Activated T-cell treated with anti-CD3 and anti-CD28 coated beads for 1 hour (primary cell): ENCODE measurements around the gene SETD1B.
A peak's percentile ranks its signal among the peaks of the same experiment; 100 is the strongest.
"Not testable (repeated sequence)": the region's sequence is repeated elsewhere in the genome, so short reads cannot be mapped to it uniquely, and the experiment has no call there.

Experiments used
- DNase-seq: peaks from one replicate; pipeline ENCODE4 v3.0.0-alpha.2; 2020; ENCODE audit warnings: low read depth

SETD1B gene

DNA sequence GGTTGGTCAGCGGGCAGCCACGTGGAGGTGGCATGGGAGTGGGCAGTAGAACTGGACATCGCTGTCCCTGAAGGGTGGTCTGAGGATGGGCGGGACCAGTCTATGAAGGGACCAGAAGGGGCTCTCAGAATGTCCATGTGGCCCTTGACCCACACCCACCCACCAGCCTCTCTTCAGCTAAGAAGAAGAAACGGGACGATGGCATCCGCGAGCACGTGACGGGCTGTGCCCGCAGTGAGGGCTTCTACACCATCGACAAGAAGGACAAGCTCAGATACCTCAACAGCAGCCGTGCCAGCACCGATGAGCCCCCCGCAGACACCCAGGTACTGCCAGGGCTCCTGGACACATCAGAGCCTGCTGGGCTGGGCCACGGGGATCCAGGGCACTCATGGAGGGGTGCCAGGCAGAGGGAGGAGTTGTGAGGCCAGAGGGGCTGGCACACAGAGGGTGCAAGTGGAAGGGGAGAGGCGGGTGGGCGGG, 21.3 kb downstream of the SETD1B start:
- no peak for DNase-seq

DNA sequence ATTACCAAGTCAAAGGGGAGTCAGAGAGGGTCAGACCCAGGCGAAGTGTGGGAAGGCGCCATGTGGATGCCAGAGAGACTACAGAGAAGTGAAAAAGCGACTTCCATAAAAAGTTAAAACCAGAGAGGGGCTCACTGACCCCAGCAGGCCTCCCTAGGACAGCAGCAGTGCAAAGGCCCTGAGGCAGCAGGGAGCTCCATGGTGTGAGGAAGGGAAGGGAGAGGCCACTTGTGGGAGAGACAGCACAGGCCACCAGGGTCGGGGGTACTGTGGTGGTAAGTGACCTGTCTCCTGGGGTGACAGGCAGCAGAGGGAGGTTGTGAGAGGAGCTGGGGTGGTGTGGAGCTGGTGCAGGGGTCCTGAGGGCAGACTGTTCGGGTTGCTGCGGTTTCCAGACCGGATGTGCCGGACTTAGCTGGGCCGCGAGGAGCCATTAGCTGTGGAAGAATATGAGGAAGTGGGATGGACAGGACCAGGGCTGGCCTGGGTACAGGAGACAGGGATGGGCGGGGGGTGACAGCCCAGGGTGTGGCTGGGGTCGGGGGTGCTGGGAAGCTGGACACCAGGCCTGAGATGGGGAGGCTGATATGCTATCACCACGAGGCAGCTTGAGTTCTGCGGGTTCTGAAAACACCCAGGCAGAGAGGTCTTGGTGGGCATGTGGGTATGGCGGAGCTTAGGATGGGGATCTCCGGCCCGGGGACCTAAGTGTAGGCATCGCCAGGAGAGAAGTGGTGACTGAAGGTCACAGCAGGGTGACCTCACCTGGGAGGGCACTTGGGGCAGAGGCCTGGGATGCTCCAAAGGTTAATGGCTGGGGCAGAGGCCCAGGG, 22.7 kb downstream of the SETD1B start:
- DNase-seq: no peak

DNA sequence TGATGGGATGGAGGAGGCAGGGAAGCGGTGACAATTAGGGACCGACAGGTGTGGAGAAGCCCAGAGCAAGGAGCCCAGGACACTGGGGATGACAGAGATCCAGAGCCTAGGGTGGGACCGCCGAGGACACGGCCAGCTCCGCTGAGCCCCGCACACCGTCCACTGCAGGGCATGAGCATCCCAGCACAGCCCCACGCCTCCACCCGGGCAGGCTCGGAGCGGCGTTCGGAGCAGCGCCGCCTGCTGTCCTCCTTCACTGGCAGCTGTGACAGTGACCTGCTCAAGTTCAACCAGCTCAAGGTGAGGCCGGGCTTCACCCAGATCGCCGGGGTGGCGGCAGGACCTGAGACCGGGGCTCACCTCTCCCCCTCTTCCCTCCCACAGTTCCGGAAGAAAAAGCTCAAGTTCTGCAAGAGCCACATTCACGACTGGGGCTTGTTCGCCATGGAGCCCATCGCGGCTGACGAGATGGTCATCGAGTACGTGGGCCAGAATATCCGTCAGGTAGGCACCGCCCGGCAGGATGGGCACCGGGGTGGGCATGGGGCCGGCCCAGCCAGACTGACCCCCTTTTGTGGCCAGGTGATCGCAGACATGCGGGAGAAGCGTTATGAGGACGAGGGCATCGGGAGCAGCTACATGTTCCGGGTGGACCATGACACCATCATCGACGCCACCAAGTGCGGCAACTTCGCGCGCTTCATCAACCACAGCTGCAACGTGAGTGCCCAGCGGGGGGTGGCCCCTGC, 23.7 kb downstream of the SETD1B start:
- DNase-seq: no peak

DNA sequence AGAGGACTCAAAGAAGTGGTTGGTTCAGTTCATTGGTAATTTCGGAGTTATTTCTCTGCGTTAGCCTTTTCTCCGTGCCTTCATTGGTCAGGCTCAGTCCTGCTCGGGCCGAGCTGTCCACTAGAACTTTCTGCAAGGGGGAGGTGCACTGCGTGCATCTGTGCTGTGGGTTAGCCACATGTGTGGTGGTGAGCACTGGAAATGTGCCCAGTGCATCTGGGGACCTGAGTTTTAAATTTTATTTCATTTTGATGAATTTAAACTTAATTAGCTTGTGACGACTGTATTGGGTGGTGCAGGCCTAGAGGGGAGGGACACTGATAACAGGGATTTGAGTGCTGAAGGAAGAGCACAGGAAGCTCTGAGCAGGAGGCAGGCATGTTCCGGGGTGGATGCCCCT, 24.5 kb downstream of the SETD1B start:
- DNase-seq: no peak

DNA sequence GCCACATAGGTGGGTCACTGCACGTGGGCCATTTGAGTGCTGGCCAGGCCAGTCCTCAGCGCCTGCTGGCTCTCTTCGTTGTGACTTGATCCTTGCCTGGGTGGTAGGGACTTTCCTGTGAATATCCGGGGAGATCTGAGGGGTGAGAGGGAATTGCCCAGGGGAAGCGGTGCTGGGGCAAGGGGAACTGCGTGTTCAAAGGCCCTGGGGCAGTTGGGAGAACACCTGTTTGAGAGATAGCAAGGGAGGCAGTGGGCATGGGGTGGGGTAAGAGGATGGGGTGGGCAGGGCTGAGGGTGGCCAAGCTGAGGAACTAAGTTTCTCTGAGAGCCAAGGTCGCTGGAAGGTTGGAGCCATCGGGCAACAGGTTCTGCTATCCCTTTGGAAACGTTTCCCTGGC, 25.0 kb downstream of the SETD1B start:
- DNase-seq: no peak

DNA sequence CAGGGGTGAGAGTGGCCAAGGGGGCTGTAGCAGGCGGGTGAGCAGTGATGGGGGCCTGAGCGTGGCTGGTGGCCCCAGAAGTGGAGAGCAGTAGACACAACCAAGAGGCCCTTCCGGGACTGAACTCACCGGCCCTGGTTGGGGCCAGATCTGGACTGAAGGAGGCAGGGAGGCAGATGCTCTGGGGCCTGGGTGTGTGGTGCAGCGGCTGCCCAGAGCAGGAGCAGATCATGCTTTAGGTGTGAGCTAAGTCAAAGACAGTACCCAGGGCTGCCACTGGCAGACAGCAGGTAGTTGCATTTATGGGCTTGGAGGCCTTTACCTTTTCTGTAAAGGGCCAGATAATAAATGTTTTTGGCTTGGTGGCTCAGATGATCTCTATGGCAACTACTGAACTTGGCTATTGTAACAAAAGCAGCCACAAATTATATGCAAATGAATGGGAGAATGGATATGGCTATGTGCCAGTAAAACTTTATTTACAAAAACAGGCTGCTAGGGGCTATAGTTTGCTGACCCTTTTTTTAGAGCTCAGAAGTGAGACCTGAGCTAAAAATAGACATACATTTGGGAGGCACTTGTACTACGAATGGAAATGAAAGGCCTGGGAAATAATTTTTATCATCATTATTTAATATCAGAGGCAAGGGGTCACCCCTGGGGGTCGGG, 25.6 kb downstream of the SETD1B start:
- no peak for DNase-seq

DNA sequence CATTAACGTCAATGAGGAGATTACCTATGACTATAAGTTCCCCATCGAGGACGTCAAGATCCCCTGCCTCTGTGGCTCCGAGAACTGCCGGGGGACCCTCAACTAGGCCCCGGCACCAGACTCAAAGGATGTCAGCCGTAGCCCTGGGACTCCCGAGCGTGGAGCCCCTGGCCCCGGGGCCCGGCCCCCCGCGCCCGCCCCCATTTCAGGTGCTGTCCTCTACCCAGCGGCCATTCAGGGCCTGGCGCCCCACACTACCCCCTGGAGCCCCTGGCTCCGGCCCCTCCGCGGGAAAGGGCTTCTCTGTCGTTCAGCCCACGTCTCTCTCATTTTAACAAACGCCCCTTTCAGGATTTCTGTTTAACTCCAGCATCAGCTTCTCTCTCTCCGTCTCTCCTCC, 26.3 kb downstream of the SETD1B start:
- no peak for DNase-seq

DNA sequence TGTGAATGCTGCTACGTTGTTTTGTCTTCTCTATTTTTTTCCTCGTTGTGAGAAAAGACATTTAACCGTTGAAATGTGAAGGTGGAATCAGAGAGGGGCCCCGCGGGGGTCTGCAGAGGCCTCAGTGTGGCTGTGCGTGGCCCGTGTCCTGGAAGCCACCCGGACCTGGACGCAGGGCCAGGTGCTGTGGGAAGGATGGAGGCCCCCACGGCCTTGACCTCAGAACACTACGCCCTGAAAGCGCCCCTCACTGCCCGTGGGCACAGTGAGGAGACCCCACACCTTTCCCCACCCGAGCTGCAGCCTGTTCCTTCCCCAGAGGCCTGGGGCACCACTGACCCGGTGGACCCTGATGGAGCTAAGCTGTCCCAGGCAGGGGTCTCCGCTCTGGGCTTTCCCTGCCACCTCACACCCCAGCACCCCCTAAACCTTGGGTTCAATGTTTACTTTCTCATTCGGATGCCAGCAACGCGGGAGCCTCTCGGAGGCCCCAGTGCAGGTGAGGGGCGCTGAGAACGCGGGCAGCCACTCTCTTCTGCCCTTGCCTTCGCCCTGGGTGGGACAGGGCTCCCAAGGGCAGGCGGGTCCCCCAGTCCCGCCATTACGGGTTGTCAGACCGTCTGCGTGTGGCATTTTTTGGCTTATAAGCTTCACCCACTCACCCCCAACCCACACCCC, 26.9 kb downstream of the SETD1B start:
- DNase-seq: no peak

DNA sequence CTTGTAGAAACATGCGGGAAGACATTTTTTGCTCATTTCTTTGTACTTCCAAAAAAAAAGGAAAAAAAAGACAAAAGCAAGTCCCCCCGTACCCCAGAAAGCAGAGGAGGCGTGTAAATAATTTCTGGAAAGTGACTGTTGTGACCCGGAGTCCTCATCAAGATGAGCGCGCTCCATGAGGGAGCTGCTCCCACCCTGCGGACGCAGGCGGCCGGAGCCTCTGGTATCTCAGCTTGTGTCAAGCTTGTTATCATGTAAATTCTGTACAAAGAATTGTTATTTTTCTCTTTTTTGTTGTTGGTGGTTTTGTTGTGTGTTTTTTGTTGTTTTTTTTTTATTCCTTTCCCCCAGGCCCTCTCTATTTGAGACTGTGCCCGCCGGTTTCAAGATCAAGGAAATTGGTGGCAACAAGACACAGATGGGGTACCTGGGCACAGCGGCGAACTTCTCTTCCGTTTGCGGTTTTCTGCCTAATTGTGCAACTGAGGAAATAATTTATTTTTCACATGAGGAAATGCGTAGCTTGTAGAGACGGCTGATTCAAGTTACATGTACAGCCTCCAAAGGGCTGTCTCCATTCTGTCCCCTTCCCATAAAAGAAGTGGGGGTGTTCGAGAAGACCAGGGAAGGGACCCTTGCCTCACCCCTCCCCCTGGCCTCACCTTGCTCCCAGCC, 27.9 kb downstream of the SETD1B start:
- no peak for DNase-seq

DNA sequence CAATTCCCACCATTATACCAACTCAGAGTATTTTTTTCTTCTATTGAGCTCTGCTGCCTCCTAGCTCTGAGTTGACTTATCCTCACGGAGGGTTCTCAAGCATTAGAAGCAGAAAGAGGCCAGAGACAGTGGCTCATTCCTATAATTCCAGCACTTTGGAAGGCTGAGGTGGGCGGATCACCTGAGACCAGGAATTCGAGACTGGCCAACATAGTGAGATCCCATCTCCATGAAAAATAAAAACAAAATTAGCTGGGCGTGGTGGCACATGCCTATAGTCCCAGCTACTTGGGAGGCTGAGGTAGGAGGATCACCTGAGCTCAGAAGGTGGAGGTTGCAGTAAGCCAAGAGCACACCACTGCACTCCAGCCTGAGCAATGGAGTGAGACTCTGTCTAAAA, 33.9 kb downstream of the SETD1B start:
- no peak for DNase-seq

DNA sequence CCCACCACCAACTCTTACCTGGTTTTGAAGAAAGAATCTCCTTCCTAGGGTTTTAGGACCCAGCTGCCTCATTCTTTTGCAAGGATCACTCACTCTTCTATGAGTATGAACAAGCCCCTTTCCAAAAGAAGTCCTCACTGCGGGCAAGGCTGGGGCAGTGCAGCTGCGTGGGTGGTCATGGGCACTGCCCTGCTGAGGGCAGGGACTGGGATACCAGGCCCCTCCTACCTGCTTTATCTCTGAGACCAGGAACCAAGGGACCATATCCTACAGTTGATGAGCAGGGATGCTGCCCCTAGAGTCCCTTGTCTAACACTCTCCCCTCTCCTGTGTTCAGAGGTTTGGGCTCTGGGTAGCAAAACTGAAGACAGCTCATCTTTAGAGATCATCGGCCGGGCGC, 34.3 kb downstream of the SETD1B start:
- DNase-seq: no peak

DNA sequence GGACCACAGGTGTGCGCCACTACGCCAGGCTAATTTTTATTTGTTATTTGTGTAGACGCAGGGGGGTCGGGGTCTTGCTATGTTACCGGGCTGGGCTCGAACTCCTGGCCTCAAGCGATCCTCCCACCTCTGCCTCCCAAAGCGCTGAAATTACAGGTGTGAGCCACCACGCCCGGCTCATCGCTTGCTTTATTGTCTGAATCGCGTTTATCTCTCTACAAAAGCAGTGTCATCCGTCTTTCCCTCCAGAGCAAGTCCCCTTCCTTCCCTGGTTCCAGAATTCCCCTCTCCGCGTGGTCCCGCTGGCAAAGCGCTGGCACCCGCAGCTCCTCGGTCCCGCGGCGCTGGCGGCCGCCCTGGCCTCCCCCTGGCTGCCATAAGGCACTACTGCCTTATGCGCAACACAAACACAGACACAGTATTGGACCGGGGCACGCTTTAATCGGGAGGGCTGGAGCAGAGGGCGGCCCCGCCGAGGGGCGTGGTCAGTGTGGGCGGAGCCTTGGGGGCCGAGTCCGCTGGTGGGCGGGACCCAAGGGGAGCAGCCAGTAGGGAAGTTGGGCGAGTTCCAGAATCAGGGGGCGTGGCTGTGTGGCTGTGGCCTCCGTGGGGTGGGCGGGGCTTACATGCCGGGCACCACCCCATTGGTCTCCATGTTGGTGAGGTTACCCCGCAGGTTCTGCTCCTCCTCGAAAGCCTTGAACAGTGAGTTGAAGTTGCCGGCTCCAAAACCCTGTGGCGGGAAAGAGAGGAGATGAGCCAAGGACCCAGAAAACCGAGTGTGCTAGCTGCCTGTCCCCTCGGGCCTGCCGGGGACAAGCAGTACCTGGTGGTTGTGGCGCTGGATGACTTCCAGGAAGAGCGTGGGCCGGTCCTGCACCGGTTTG, 35.5 kb downstream of the SETD1B start:
- DNase-seq: peak; percentile 100

DNA sequence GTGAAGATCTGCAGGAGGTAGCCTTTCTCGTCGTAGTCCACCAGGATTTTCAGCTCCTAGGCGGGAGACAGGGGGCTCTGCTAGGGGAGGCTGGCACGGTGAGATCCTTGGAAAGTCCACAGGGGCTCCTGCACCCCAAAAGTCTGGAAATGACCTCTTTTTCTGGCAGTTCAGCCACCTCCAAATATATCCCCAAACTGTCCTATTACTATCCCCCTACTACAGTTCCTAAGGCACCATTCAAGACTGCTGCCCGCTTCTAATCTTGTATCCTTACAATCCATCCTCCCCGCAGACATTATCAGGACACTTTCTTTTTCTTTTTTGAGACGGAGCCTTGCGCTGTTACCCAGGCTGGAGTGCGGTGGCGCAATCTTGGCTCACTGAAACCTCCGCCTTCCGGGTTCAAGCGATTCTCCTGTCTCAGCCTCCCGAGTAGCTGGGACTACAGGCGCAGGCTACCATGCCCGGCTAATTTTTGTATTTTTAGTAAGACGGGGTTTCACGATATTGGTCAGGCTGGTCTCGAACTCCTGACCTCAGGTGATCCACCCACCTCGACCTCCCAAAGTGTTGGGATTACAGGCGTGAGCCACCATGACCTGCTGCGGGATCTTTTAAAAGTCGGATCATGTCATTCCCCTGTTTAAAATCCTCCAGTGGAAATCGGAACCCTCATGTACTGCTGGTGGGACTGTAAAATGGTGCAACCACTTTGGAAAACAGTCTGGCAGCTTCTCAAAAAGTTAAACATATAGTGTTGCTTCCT, 36.4 kb downstream of the SETD1B start:
- DNase-seq: no peak

DNA sequence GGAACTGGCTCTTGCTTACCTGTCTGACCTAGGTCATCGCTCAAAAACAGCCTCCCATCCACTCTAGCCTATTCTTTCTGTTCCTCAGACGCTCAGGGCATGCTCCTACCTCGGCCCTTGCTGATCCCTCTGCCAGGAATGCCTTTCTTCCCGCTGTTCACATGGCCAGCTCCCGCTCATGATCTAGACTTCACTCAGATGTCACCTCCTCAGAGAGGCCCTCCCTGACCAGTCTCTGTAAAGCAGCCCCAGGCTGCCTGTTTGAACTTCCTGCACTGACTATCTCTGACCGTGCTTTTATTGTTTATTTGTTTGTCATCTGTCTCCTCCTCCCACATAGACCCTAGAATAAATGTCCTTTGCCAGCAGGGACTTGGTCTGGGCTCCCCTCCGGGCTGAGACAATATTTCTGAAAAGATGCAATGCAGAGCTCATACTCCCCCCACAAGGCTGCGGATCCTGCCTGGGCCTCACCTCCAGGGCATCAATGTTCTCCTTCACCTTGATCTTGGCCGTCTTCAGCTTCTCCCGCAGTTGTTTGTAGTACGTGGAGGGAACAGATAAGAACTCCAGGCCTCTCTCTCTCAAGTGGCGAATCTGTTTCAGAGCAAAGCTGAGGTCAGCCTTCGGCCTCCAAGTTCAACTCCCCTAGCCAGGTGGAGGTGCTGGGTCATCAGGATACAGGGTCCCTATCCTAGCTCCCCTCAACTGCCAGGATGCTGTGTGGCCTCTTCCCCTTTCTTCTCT, 39.6 kb downstream of the SETD1B start:
- DNase-seq: no peak

DNA sequence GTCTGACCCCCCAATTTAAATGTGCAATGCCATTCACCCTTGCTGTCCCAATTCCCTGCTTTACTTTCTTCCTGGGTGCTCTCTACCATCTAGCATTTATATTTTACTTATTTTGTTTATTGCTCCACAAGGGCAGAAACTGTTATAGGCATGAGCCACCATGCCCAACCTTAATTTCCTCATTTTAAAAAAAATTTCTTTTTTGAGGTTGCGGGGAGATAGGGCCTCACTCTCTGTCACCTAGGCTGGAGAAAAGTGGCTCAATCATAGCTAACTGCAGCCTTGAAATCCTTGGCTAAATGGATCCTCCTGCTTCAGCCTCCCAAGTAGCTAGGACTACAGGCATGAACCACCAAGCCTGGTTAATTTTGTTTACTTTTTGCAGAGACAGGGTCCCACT, 41.9 kb downstream of the SETD1B start:
- DNase-seq: no peak

DNA sequence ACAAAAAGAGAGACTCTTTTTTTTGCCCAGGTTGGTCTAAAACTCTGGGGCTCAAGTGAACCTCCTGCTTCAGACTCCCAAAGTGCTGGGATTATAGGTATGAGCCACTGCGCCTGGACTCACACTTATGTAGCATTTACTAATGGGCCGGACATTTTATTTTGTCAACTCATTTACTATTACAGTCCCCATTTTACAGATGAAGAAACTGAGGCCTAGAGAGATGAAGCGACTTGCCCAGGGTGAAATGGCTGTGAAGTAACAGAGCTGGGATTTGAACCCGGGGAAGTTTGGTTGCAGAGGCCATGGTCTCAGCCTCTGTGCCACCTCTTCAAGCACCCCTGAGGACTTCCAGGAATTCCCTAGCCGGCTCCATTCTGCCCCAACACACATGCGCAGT, 45.4 kb downstream of the SETD1B start:
- DNase-seq: no peak

DNA sequence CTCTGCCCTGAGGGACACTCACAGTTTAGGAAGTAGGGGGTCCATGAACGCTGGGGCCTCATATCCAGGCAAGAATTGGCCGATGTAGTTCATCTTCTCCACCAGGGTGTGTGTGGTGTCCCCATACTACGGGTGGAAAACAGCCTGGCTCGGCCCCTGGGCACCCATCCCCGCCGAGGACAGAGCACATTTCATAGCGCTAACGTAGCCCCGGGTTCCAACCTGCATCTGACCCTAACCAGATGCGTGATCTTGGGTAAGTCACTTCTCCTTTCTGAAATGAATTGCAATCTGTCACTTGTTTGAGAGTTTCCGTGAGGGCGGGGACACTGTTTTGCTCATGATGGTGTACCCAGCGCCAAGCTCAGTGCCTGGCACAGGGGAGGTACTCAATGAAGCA, 45.9 kb downstream of the SETD1B start:
- DNase-seq: no peak

DNA sequence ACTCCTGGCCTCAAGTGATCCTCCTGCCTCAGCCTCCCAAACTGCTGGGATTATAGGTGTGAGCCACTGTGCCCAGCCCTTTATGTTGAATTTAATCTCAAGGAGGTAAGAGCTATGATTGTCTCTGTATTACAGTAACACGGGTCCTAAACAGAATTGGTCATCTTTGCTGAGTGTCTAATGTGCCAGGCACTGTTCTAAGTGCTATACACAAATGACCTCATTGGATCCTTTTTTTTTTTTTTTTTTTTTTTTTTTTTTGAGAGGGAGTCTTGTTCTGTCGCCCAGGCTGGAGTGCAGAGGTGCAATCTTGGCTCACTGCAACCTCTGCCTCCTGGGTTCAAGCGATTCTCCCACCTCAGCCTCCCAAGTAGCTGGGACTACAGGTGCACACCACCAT, 48.6 kb downstream of the SETD1B start:
- DNase-seq: not testable (repeated sequence)
